RWPE1 (cell line): ENCODE measurements around the gene THBS2.
"Not testable (repeated sequence)": the region's sequence is repeated elsewhere in the genome, so short reads cannot be mapped to it uniquely, and the experiment has no call there.

Experiments
- CTCF ChIA-PET: fragments of 350-600 bp; sonication (Branson Sonifier 250); formaldehyde crosslinking; extraction: SDS; loops from one replicate; lab custom pipeline; 2021; lab: Yijun Ruan, JAX
- POLR2A ChIA-PET: fragments of 400-600 bp; formaldehyde crosslinking; extraction: SDS; loops from one replicate; lab custom pipeline; 2020; ENCODE audit warnings: antibody characterized with exemption; ENCODE audit not compliant: low non-redundant PET; lab: Yijun Ruan, JAX
- DNase-seq: peaks from one replicate; pipeline ENCODE4 v3.0.0; 2012; ENCODE audit warnings: low spot score
- H3K27ac ChIP-seq: fragments of 450-650 bp; 2 replicates; pipeline ENCODE4 v1.5.1; 2017
- CTCF ChIP-seq: fragments of 450-650 bp; conservative IDR thresholded peaks from 2 replicates; pipeline ENCODE4 v1.5.1; 2017; ENCODE audit warnings: low read depth, mild to moderate bottlenecking

THBS2 gene

GRCh38 chr6:169263836-169264608 is 10.4 kb upstream of the THBS2 start:
- ChIA-PET CTCF (no interaction called here), POLR2A (no interaction called here)
- H3K27ac ChIP-seq = no peak overlapping the region
- TF ChIP-seq CTCF = no peak
- peak; percentile 42 for DNase-seq

- CTCF ChIA-PET = no interaction called here
These were observed 9.7 kb upstream of the THBS2 start for GRCh38 chr6:169263374-169263773.

GRCh38 chr6:169262602-169263001 is 9.0 kb upstream of the THBS2 start:
- DNase-seq, H3K27ac ChIP-seq, POLR2A ChIA-PET, CTCF ChIA-PET: not testable (repeated sequence)

More at GRCh38 chr6:169263374-169263773, 9.7 kb upstream of the THBS2 start:
- H3K27ac ChIP-seq = no peak overlapping the region
- no peak for TF ChIP-seq CTCF
- no peak for DNase-seq
- POLR2A ChIA-PET = no interaction called here

- no peak for DNase-seq
- CTCF ChIA-PET = no interaction called here
- POLR2A ChIA-PET = no interaction called here
- TF ChIP-seq CTCF = no peak
- H3K27ac ChIP-seq = no peak overlapping the region
These were observed 2.9 kb upstream of the THBS2 start for GRCh38 chr6:169256518-169256917.

GRCh38 chr6:169256061-169256460 is 2.4 kb upstream of the THBS2 start:
- TF ChIP-seq CTCF = no peak

GRCh38 chr6:169255643-169256042 is 2.0 kb upstream of the THBS2 start:
- ChIA-PET POLR2A (no interaction called here), CTCF (interaction anchor here (0.7 to 0.8 kb wide), 2 partner anchors 9 to 180 kb away, joined by 3 to 4 read pairs; no protein-coding TSS in a partner anchor)
- no peak for TF ChIP-seq CTCF
- no peak overlapping the region for H3K27ac ChIP-seq
- no peak for DNase-seq

More at GRCh38 chr6:169256061-169256460, 2.4 kb upstream of the THBS2 start:
- H3K27ac ChIP-seq = no peak overlapping the region
- ChIA-PET POLR2A (no interaction called here), CTCF (no interaction called here)
- DNase-seq = no peak

- DNase-seq = no peak
- TF ChIP-seq CTCF = no peak
- POLR2A ChIA-PET = no interaction called here
- CTCF ChIA-PET = interaction anchor here (0.7 to 0.8 kb wide), 2 partner anchors 10 to 180 kb away, joined by 3 to 4 read pairs; no protein-coding TSS in a partner anchor
- no peak overlapping the region for H3K27ac ChIP-seq
These were observed 1.0 kb upstream of the THBS2 start for GRCh38 chr6:169254456-169255316.
